ENCODE results near the gene DGUOK.
"Not testable (repeated sequence)": the region's sequence is repeated elsewhere in the genome, so short reads cannot be mapped to it uniquely, and the experiment has no call there.

DGUOK gene

DNA sequence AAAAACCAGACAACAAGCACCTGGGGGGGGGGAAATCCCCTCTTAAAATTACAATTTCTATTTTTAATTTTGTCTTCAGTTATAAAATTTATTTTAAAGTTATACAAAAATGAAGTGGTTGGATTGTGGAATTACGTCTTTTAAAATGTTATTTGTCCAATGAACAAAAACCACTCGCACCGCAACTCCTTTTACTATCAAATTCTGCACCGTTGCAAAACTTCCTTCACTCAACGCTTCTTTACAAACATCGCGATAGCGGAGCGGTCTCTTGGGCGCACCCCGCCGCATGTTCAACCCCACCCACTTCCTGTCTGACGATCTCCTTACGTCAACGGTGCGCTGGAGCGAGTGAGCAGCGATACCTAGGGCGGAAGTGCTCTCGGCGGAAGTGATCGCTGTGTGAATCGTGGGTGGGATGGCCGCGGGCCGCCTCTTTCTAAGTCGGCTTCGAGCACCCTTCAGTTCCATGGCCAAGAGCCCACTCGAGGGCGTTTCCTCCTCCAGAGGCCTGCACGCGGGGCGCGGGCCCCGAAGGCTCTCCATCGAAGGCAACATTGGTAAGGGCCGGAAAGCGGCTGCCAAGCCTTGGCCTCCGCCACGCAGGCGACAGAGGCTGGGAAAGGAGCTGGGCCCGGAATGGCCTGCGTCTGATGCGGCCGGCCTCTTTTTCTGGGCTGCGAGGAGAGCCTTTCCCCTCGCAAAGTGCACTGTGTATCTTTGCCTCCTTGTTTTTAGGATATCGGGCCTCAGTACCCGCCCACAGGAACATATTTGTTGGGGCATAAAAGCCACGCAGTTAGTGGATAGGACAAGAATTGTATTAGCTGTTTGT, at the start of gene DGUOK:
Gene DGUOK, plus strand, starts transcription at position 388 of the 835 bp plus-strand sequence. Its CDS starts 31 bp downstream, at position 419.
- peak; percentile 73 to 90 (median 86) for DNase-seq

DNA sequence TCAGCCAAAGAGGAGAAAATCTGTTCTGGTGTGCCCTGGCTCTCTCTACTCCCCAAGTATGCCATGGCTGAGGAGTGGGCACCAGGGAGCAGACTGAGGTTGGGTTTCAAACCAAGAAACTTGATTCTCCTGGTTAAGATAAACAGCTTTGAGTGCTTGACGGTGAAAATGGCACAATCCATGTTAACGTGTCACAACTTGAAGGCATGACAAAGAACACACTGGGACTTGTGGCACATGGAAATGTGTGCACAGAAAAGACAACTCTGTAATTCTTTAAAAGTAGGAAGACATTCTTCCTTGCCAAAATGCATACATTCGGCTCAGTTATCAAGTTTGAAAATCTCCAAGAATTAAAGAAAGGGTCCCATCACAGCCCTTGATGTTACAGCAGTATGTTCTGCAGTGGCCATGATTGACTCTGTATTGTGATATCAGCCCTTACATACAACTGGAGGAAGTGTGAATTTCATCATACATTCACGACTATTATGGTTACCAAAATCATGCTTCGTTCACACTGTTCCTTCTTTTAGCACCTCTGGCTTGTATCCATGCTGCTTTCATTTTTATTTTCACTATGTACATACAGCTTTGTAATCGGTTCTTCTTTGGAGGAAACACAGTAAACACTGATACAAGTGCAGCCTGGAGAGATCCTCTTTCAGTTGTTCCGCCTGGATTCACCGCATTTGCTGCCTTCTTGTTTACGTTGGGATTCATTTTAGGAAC, 49.4 kb upstream of the DGUOK start:
- no peak for DNase-seq

DNA sequence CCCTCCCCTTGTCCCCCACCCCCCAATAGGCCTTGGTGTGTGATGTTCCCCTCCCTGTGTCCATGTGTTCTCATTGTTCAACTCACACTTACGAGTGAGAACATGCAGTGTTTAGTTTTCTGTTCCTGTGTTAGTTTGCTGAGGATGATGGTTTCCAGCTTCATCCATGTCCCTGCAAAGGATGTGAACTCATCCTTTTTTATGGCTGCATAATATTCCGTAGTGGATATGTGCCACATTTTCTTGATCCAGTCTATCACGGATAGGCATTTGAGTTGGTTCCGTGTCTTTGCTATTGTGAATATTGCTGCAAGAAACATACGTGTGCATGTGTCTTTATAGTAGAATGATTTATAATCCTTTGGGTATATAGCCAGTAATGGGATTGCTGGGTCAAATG, 48.7 kb upstream of the DGUOK start:
- not testable (repeated sequence) for DNase-seq

DNA sequence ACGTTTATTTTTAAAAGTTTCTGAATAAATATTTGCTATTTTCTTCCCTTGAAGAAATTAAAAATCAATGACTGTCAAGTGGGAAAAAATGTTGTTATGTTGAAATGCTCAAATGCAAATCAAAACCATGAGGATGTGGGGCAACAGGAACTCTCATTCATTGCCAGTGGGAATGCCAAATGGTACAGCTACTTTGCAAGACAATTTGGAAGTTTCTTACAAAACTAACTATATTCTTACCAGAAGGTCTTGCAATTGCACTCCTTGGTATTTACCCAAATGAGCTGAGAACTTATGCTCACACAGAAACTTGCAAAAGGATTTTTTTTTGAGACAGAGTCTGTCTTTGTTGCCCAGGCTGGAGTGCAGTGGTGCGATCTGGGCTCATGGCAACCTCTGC, 41.3 kb upstream of the DGUOK start:
- DNase-seq = no peak

DNA sequence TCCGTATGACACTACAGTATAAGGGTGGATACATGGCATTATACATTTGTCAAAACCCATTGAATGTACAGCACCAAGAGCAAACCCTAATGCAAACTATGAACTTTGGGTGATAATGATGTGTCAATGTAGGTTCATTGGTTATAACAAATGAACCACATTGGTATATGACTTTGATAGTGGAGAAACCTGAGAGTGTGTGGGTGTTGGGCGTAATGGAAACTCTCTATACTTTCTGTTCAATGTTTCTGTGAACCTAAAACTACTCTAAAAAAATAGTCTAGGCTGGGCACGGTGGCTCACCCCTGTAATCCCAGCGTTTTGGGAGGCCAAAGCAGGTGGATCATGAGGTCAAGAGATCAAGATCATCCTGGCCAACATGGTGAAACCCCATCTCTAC, 40.3 kb upstream of the DGUOK start:
- DNase-seq = no peak

DNA sequence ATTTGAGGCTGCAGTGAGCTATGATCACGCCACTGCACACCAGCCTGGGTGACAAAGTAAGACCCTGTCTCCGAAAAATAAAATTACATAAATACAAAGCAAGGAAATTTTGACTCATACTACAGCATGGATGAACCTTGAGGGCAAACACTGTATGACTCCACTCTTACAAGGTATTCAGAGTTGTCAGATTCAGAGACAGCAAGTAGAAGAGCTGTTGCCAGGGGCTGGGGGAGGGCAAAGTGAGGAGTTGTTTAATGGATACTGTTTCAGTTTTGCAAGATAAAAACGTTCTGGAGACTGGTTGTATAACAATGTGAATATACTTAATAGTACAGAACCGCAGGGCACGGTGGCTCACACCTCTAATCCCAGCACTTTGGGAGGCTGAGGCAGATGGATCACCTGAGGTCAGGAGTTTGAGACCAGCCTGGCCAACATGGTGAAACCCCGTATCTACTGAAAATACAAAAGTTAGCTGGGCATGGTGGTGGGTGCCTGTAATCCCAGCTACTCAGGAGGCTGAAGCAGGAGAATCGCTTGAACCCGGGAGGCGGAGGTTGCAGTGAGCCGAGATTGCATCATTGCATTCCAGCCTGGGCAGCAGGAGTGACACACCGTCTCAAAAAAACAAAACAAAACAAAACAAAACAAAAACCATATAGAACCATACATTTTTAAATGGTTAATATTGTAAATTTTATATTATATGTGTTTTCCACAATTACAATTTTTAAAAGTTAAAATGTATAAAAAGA, 38.9 kb upstream of the DGUOK start:
- DNase-seq = not testable (repeated sequence)

DNA sequence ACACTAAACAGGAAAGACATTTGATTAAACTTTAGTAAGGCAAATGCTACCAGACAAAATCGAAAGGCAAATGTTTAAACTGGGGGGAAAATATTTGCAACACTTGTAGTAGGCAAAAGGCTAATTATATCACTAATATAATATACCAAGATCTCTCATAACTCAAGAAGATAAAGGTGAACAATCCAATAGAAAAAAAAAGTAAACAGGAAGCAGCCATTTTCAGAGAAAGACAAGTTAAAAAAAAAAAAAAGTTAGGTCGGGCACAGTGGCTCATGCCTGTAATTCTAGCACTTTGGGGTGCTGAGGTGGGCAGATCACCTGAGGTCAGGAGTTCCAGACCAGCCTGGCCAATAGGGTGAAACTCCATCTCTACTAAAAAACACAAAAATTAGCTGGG, 38.3 kb upstream of the DGUOK start:
- DNase-seq = no peak

DNA sequence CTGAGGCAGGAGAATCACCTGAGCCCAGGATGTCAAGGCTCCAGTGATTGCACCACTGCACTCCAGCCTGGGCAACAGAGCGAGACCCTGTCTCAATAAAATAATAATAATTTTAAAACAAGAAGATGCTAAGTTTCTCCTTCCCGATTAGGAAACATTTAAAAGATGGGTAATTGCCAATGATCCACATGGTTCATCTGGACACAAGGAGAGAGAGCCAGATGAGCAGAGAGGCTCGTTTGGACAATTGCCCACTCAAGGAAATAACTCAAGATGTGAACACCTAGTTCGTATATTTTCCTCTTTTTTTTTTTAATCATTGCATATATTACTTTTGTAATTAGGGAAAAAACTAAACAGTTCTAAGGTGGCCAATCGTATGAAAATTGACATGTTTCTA, 37.5 kb upstream of the DGUOK start:
- DNase-seq = no peak

DNA sequence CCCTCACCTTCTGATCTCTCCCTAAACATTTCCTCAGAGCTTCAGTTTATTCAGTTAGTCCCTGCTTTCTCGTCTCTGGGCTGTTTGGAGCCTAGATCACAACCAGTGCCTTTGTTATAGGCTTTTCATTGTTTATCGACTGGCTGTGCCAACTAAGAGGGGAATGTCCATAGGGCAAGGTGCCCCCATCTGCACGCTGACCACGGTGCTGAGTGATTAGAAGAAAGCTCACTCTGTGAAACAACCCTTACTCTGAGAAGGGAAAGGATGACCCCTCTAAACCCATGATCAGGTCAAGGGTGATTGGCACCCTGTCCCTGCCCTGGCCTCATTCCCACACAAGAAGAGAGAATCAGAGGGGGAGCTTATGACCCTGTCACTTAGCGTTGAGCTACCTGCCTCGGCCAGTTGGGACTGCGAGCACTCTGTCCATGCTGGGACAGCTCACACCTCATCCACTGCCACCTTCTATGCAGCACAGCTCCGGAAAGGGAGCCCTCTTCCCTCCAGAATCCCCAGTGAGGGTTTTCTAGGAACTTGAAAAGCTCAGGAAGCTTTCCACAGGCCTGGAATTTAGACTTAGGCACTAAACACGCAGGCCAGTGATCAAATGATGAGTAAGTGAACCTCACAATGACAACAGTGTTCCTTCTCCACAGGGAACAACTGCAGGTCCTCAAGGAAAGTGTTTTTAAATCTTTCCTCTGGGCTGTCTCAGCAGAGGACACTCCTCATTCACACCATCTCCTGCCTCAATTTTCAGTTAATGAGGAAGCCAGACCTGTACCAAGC, 36.2 kb upstream of the DGUOK start:
- no peak for DNase-seq

DNA sequence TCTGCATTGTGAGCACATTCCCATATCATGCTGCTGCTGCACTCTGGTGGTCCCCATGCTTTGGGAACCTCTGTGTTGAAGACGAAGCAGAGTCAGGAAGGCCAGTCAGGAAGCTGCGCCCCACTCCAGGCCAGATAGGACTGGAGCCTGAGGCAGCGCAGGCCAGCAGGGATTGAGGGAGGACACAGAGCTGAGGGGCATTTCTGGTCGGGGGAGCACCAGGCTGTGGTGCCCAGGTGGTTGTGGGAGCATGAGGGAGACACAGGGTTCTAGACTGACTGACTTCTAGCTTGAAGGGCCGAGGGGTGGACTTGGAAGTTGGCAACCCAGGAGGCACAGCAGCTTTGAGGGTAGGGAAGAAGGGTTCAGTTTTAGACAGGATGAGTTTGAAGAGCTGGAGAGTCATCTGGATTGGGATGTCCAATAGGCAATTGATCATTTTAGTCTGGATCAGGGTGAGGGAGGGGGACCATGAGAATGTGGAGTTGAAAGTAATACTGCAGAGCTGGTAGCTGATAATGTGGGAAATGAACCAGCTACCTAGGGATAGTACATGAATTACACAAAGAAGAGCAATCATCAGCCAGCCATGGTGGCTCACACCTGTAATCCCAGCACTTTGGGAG, 35.3 kb upstream of the DGUOK start:
- DNase-seq = no peak

DNA sequence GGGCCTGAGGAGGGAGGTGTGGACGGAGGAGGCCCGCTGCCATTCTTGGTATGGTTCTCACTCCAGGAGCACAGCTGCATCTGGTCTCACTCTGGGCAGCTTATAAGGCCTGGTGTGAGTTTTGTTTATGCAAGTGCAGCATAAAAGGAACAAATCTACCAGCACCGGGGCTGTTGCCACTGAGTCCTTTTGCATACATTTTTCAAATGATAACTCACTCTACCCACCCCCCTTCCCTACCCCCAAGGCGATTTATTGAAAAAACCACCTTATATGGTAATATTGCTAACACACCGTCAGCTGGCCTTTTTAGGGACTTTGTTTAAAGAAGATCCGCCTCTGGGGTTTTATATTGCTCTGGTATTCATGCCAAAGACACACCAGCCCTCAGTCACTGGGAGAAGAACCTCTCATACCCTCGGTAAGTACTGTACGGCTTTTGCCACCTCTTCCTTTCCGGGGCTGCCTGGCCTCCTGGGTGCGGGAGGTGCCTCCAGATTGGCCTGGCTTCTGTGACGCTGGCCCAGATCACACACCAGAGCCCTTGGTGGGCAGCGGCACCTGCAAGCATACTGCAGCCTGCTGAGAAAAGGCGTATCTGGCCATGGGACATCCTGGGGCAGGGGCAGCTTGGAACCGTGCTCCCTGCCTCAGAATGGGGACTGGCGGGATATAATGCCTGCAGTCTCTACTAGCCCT, 33.9 kb upstream of the DGUOK start, which contains the start of gene ACTG2:
Gene ACTG2, plus strand, starts transcription at position 378 of the 699 bp plus-strand sequence. CDS start 8,304 bp downstream, outside the sequence.
- DNase-seq = no peak

DNA sequence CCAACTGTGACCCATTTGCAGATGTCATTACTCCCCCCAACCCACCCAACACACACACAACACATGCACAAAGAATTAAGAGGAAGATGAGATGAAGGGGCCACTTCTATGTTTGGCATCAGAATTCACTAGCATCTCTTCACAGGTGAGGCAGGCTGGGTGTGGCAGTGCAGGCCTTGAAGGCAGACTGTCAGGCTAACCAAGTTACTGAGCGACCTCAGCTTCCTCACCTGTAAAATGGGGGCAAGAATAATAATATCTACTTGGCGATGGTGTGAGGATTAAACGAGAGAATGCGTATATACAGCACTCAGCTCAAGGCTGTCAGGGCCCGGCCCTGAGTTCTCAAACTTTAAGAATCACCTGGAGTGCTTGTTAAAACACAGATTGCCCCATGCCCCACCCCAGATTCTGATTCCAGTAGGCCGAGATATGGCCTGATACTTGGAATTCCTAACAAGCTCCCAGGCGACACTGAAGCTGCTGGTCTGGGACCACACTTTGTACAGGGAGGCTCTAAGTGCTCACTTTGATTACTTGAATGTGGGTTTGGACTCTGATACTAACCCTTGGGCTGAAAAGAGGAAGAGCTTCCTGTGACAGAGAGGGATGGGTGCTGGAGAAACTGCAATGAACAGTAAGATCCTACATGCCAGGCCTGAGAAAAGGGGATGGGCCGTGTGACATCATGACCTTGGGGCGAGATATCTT, 32.8 kb upstream of the DGUOK start:
- no peak for DNase-seq

DNA sequence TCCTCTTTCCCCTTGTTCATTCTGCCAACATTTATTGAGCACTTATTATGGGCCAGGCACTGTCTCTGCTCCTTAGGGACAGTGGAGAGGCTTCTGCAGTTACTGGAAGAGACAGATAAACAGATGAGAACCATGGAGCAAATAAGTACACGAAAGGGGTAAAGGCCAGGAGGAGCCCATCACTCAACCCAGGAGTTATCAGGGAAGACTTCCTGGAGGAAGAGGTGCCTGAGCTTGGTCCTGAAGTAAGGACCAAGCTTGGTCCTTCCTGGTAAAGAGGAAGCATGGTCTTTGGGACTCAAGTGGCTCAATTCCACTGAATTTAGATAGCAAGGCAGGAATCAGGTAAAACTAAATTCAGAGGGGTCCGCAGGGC, 32.2 kb upstream of the DGUOK start:
- no peak for DNase-seq

DNA sequence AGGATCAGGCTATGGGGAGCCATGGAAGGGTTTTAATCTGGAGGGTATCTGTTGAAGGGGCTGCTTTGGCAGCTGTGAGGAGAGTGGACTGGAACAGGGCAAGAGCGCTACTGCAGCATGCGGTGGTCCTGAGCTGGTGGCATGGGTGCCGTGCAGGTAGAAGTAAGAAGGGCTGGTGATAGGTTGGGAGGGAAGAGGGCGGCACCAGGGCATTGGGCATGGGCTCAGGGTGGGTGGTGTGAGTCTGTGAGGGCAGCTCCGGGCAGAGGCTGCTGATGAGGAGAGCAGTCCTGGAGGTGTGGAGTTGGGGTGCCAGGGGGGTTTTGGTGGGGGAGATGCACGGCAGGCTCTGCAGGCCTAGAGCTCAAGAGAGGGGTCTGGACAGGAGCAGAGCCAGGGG, 31.8 kb upstream of the DGUOK start:
- no peak for DNase-seq

DNA sequence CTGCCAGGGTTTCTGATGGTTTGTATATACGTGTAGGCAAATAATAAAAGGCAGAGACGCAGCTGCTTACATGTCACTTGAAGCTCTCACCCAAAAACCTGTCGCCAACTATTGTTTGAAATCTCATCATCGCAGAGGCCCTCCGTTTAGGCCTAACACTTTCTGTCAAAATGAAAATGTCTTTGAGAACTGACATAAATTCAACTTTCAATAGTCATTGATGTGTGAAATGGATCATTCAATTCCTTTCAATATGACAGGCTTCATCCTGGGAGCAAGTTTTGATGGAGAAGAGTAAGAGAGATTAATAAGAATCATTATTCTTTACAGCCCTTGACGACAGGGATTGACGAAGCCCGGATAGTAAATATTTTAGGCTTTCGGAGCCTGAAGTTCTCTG, 31.2 kb upstream of the DGUOK start:
- DNase-seq = no peak

DNA sequence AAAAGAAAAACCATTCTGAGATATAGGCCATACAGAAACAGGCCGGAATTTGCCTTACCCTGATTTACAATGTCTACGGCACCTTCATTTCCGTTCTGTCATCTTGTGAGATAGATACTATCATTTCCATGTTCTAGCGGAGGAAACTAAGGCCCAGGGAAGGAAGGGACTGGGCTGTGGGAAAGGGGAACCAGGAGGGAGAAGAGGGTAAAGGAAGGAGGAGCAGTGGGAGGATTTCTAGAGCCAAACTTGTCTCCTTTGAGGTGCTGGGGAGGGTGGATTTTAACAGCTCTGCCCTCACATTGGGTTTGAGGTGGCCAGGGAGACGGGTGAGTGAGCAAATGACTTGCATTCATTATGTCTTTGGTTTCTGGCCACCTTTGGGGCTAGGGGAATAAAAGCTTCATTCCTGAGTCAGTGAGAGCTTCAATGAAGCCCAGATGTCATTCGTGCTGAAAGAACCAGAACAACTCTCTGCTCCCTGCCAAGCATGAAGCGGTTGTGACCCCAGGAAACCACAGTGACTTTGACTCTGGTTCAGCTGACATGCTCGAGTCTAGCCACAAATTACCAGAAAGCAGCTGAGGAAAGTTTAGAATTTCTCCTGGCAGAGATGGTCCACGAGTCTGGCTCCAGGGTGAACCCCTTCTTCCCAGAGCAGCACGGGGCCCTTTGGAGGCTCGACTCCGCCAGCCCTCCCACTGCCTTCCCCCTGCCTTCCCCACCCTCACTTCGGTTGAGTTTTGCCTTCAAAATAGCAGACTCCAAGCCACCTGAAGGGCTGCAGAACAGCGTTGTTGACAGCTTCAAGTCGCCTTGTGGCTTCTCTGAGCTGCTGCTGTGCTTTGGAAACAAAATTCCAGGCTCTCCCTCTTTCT, 30.1 kb upstream of the DGUOK start:
- peak in 1 of 4 experiments; percentile 10 for DNase-seq

DNA sequence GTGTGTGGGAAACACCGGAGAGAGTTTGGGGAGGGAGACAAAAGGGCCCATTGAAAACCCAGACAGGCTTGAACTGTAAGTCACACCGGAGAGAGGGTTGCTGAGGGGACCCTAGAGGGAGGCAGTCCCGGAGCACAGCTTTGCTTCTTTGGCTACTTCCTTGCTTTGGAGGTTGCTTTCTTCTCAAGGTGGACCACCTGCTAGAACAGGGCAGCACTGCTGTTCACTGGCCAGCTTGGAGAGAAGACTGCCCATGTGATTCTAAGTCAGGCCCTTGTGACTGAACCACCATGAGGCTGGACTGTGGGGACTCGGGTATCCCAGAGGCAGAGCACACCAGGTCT, 29.5 kb upstream of the DGUOK start:
- no peak for DNase-seq

DNA sequence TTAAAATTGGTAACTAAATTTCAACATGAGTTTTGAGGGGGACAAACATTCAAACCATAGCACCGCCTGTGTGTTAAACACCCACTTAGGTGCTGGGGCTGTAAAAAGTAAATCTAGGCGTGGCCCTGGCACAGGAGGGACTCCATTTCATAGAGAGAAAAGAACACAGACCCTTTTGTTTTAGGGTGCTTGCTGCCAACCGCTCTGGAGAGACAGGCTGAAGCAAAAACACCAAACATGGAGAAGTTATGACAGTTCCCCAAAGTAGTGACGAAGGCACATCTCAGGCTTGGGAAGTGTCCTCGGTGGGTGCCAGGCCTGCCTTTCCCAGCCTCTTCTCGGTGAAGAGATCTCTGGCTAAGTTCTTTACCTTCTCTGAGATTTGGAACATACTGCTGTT, 28.7 kb upstream of the DGUOK start:
- no peak for DNase-seq

DNA sequence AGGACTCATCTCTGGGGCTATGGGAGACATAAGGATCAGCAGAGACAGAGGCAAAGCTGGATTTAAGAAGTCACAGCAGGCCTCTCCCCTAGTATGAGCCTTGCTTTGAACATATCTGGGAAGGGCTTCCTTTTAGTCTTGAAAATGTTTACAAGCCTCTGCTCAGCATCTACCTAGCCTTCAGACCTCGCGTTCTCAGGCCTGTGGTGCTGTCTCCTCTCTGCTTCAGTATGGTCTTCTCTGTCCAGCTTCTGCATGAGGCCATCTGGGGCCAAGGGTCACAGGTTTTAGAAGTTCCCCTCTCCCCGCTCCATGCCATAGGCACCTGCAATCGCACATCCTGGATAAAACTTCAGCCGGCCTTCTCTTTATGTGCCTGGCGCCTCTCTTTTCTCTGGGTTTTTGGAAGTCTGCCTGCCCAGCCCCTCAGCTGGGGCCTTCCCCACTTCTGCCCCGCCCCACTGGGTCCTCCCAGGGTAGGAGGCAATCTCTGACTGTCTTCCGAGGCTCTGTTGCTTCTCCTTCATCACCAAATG, 26.8 kb upstream of the DGUOK start:
- no peak for DNase-seq

DNA sequence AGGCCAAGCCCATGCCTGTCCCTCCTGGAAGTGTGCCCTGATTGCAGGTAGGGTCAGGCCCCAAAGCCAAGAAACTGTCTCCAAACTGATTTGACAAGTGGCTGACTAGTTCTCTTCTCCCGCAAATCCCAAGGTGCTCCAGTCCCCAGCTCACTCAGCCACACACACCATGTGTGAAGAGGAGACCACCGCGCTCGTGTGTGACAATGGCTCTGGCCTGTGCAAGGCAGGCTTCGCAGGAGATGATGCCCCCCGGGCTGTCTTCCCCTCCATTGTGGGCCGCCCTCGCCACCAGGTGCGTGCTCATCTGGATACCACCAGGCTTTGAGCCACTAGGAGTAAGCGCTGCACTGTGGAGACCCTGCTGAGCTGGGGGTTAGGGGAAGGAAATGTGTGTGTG, 25.5 kb upstream of the DGUOK start:
- DNase-seq = no peak

Measured in activated naive CD4-positive, alpha-beta T cell (primary cell).